RCC 7860 (cell line): ENCODE data around the gene KCNQ4.
A peak's percentile ranks its signal among the peaks of the same experiment; 100 is the strongest.

Experiments
- DNase-seq: peaks from one replicate; pipeline ENCODE4 v3.0.0-alpha.2; 2015; ENCODE audit warnings: low spot score
- FAIRE-seq: peaks from 2 replicates; lab custom pipeline; 2012; peaks lifted over from hg19 to GRCh38; lab: Jason Lieb, UNC

The KCNQ4 gene

GRCh38 chr1:40857737-40858136 is 74.2 kb downstream of the KCNQ4 start:
- no peak for FAIRE-seq
- no peak for DNase-seq

- no peak for DNase-seq
- FAIRE-seq = no peak
Observed at GRCh38 chr1:40858856-40859416, 75.3 kb downstream of the KCNQ4 start.

- FAIRE-seq (no peak), DNase-seq (no peak)
Observed at GRCh38 chr1:40860706-40861223, 77.2 kb downstream of the KCNQ4 start.

GRCh38 chr1:40861224-40862003 is 77.8 kb downstream of the KCNQ4 start:
- DNase-seq (no peak), FAIRE-seq (no peak)

DNA sequence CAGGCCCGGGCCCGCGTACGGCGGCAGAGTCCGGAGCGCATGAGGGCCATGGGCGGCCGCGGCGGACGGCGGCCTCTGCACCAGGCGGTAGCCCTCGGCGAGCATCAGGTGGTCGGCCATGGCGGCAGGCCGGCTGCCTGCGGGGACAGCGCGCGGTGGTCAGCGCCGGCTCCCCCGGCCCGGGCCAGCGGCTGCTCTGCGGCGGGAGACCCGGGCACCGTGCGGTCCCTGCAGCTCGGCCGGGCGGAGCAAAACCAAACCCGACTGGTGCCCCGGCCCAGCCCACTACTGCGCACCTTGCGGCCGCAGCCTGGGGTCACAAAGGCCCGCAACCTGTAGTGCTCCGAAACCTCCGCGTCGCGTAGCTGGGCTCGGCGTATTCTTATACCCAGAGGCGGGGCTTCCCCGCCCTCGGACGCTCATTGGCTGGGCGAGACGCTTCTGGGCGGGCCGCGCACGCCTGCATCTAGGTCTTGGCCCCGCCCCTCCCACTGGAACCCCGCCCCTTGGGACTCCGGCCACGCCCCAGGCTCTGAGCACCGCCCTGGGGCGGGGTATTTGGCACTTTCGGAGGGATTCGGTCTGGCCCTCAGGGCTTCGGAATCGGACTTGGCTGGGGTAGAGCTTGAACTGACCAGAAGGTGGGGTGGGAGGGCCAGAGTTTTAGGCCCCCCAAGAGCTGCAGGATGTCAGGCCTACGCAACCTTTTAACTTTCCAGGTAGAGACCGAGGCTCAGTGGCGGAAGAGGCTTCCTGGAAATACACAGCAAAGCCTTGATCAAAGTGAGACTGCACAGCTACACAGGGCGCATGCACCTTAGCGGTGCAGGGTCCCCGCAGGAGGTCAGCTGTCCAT is 78.6 kb downstream of the KCNQ4 start, which contains the start of gene CITED4:
TSS of gene CITED4 (minus strand) at position 356 of the 856 bp plus-strand sequence. CDS start at position 120, 236 bp downstream.
- FAIRE-seq (peak; percentile 40), DNase-seq (peak; percentile 69)

DNA sequence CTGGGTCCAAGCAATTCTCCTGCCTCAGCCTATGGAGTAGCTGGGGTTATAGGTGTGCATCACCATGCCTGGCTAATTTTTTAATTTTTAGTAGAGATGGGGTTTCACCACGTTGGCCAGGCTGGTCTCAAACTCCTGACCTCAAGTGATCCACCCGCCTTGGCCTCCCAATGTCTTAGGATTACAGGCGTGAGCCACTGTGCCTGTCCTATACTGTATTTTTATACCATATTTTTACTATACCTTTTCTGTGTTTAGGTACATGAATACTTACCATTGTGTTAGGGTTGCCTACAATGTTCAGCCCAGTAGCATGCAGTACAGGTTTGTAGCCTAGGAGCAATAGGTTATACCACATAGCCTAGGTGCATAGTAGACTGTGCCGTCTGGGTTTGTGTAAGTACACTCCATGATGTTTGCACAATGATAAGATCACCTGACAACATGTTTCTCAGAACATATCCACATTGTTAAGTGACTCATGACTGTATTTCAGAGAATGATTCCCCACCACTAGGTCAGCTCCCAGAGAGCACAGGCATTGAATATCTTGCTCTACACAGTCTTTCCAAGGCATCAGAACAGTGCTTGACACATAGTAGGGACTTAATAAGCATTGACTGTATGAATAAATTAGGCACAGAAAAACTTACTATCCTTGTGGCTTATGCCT is 84.6 kb downstream of the KCNQ4 start:
- no peak for FAIRE-seq
- DNase-seq = peak; percentile 62

DNA sequence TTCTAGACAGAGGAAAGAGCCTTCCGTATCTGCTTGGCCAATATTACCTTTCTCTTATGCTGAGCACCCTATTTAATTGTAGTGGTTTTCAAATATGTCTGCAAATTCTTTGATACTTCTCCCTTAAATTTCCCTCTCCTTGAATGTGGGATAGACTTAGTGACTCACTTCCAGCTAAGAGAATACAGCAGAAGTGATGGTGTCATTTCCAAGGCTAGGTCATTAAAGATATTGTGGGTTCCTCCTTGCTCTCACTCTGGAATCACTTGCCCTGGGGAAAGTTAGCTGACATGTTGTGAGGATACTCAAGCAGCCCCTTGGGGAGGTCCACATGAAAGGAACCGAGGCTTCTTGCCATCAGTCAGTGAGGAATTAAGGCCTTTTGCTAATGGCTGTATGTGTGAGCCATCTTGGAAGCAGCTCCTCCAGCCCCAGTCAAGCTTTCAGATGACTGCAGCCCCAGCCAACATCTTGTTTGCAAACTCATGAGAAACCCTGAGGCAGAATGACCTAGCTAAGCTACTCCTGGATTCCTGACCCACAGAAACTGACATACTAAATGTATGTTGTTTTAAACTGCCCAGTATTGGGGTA is 86.6 kb downstream of the KCNQ4 start:
- no peak for FAIRE-seq
- DNase-seq = peak; percentile 14

DNA sequence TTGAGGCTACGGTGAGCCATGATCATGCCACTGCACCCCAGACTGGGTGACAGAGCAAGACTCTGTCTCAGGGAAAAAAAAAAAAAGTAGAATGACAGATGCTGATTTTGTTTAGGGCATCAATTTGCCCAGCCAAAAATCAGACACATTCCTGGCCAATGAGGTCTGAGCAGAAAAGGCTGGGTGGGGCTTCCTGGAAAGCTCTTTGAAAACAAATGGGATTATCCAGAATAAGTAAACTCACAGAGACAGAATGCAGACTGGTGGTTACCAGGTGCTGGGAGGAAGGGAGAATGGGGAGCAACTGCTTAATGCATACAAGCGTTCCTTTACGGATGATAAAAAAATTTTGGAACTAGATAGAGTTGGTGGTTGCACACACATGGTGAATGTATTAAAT is 88.7 kb downstream of the KCNQ4 start:
- FAIRE-seq = no peak
- DNase-seq = no peak

- no peak for FAIRE-seq
- DNase-seq = no peak
Observed at GRCh38 chr1:40873863-40874472, 90.4 kb downstream of the KCNQ4 start.

DNA sequence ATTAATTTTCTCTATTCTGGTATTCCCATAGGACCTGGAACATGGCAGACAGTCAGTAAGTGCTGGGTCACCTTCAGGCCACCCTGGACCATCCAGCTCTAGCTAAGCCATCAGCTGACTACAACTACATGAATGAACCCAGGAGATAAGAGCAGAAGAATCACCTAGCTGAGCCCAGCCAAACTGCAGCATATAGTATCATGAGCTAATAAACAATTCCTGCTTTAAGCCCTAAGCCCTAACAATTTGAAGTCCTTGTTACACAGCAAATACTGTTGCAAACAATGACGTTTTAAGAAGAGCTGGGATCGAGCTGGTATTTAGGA is 92.8 kb downstream of the KCNQ4 start:
- FAIRE-seq (no peak), DNase-seq (no peak)

DNA sequence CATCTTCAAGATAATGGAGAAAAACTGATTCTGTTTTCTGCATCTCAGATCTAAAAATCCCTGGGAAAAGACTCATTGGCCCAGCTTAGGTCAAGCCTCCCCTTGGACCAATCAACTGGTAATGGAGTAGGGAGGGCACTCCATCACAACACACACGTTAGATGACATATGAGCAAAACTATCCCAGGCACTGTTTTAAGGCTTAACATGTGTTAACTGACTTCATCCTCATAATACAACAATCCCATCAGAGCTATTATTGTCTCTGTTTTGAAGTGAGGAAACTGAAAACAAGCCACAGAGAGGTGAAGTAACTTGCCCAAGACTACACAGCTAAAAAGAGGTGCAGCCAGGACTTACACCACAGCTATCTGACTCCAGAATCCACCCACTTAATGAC is 93.3 kb downstream of the KCNQ4 start:
- FAIRE-seq = no peak
- DNase-seq = no peak

DNA sequence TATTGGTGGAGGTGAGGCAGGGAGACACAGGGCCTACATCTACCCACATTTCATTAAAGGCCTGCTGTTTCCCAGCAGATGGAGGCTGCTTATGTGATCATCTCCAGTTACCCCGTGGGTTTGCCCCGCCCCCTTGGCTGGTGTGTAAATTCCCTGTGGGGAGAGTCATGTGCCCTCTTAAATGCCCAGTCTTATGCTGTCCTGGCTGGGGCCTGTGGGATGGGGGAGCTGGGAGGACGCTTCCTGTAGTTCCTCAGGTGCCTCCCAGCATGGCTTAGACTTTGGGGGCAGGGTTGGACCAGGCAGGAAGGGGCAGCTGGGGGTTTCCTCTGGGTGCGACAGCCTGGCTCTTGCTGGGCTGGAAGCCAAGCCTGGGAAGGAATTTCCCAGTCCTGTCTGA is 94.1 kb downstream of the KCNQ4 start:
- FAIRE-seq (peak; percentile 80), DNase-seq (peak; percentile 95)

DNA sequence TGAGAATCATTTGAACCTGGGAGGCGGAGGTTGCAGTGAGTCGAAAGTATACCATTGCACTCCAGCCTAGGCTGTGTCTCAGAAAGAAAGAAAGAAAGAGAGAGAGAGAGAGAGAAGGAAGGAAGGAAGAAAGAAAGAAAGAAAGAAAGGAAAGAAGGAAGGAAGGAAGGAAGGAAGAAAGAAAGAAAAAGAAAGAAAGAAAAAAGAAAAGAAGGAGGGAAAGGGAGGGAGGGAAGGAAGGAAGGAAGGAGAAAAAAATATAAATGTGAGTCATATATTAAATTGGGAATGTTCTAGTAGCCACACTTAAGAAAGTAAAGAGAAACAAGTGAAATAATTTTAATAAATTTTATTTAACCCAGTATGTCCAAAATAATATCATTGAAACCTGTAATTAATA is 95.3 kb downstream of the KCNQ4 start:
- FAIRE-seq (no peak), DNase-seq (no peak)

DNA sequence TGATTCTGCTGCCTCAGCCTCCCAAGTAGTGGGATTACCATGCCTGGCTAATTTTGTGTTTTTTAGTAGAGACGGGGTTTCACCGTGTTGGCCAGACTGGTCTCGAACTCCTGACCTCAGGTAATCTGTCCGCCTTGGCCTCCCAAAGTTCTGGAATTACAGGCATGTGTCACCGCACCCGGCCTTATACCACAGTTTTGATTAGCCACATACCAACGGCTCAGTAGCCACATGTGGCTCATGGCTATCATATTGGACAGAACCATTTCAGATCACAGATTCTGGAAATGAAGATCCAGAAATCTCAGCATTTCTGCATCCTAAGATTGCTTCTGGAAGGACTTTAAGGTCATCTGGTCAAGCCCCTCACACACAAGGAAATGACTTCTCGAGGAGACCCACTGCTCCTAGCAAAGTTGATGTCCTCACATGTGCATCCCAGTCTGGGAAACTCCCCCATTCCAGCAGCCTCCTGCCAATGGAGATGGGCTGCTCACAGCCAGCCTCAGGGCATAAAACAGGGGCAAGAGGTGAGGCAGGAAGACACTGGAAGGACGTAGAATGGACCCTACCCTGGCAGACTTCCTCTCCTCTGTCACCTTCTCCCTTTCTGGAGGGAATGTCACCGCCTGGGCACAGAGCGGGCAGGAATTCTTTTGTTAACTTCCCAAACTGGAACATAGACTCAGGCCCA is 96.0 kb downstream of the KCNQ4 start:
- DNase-seq = no peak
- FAIRE-seq = no peak

DNA sequence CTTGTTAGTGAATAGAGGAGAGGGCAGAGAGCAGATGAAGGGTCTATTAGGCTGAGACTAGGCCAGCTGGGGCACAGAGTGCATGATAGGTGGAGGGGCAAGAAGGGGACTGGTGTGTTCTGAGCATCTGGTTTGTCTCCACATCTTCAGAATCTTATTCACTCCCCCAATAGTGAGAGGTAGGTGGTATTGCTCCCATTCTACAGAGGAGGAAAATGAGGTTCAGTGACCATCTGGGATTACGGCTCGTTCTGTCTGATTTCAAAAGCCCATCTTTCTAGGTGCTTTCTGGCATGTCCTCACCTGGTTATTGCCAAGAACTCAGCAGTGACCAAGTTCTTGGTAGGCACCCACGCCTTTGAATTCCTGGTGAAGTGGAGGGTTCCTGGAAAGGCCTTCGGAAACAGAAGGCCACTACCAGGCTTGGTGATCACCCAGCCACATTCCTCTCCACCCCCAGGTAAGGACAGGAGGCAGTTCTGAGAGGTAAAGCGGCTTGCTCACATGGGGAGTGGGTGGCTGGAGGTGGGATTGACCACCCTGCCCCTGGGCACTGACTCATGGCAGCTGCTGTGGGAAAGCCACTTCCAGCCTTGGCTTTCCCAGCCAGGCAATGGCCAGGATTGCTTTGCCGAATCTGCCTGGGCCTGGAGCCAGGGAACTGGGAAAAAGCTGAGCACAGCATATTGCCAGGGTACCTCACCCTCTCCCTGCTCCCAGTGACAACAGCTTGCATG is 97.4 kb downstream of the KCNQ4 start:
- no peak for FAIRE-seq

DNA sequence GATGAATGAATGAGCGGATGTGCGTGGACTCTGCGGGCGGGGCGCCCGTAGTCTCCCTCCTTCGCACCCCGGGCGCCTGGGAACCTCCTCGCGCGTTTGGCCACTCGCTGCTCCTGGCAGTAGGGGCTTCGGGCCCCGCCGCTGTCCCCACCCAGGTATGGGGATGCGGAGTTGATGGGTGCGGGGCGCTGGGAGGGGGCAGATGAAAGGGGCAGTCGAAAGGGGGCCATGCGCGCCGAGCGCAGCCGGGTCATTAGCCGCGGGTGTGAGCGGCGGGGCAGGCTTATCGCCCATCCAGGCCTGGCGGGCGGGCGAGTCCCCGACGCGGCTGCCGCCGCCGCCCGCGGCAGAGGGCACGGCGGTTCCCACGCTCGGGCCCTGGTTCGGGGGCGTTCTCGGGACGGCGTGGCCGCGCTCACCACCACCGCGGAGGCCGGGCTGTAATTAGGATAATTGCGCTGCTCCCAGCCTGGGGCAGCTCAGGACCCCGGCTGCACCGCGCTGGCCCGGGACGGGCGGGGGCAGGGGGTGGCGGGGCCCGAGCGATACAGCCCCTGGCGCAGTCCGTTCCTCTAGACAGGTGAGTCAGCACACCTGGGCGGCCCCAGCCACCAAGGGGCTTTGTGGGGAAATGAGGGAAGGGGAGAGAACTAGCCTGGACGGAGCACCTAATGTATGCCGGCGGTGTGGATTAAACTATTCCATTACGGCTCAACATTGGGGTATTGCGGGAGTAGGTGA is 100.6 kb downstream of the KCNQ4 start:
- no peak for DNase-seq
- FAIRE-seq = no peak

More for the DNA sequence above, 97.4 kb downstream of the KCNQ4 start:
- DNase-seq = no peak

- no peak for FAIRE-seq
- DNase-seq = no peak
Observed at GRCh38 chr1:40886318-40887011, 102.9 kb downstream of the KCNQ4 start.

DNA sequence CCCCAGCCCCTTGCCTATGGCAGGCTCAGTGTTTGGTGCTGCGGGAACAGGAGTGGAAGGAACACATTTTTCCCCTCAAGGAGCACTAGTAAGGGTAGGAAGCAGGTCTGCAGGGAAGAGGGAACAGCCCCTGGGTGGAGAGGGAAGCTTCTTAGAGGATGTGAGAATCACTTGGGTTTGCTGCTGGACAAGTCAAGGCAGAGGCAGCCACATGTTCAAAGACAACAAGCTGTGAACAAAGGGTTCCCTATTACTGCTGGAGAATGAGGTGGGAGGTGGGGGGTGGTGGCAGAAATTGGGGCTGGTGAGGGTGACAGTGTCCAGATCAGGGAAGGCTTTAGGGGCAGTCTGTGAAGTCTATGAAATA is 103.4 kb downstream of the KCNQ4 start:
- no peak for FAIRE-seq

More for the DNA sequence above, 103.4 kb downstream of the KCNQ4 start:
- no peak for DNase-seq
